ENCODE results near the gene RAP1GDS1.

DNA sequence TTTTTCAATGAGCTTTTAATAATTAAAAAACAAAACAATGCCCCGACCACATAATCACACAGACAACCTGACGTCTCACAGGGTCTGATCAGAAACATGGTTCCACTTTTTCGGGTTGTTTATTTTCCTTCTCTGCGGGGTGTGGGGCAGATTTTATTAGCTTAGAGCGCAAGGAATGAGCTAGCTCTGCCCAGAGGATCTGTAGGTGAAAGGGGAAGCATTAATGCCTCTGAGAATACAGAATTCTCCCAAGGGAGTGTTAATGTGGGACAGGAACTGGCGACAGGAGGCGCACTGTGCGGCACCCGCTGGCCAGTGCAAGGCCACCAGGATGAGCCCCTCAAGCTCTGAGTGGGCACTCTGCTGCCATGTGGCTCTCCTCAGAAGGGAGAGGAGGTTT, 215.7 kb downstream of the RAP1GDS1 start:
- TF ChIP-seq CTCF (conservative IDR thresholded peaks at IDR 0.05): no peak
- TF ChIP-seq ZFX (IDR thresholded peaks at IDR 0.05): no peak
